ENCODE measurements around the gene PHACTR1.

- TF ChIP-seq POLR2A (IDR thresholded peaks at IDR 0.05; ENCODE audit: low read length) (no peak), GATA1 (IDR thresholded peaks at IDR 0.05; ENCODE audit: low read depth, low read length) (no peak)
Measured at GRCh38 chr6:13215390-13215789, 498.8 kb downstream of the PHACTR1 start.
